GM19452 (cell line): ENCODE data around the gene SHB.

ENCODE experiments used
- ATAC-seq: cut with Tn5 transposase; IDR thresholded peaks from one replicate; pipeline ENCODE4 v1.9.1; 2021; ENCODE audit not compliant: unreplicated experiment

The SHB gene, protein sequence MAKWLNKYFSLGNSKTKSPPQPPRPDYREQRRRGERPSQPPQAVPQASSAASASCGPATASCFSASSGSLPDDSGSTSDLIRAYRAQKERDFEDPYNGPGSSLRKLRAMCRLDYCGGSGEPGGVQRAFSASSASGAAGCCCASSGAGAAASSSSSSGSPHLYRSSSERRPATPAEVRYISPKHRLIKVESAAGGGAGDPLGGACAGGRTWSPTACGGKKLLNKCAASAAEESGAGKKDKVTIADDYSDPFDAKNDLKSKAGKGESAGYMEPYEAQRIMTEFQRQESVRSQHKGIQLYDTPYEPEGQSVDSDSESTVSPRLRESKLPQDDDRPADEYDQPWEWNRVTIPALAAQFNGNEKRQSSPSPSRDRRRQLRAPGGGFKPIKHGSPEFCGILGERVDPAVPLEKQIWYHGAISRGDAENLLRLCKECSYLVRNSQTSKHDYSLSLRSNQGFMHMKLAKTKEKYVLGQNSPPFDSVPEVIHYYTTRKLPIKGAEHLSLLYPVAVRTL

DNA sequence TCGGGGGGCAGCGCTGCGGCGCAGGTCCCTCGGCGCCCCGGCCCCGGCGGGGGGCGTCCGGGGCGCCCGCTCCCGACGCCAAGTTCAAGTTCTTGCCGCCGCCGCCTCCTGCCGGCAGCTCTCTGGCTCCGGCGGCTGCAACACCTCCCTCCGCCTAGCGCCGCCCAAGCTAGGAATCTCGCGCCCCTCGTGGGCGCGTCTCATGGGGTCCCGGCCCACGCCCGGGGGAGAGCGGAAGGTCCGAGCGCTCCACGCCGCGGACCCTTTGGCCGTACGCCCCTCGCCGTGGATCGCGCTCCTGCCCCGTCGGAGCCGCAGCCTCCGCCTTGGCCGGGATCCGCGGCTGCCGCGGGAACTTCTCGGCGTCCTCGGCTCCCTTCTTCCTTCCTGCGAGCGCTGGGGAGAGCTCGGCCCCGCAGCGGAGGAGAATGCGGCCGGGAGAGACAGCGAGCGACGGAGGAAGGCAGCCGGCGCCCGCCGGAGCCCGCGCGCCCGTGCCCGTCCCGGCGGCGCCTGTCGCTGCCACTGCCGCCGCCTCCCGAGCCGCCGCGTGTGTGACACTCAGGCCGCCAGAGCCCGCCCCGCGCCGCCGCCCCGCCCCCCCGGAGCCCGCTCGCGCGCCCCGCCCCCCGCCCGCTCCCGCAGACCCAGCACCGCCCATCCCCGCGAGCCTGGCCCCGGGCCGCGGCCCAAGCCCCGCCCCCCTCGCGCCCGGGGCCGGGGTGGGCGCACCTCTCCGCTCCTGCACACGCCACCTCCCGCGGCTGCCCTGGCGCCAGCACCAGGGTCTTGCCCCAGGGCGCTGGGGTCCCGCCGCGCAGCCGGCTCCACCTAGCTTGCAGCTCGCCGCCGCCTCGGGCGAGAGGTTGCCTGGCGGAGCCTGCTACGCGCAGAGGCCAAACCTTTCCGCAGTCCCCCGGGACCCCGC is at the start of gene SHB:
Gene SHB, minus strand, starts transcription at position 527 of the 928 bp plus-strand sequence. CDS start 582 bp downstream, outside the sequence.
- ATAC-seq, result peak; percentile 48

DNA sequence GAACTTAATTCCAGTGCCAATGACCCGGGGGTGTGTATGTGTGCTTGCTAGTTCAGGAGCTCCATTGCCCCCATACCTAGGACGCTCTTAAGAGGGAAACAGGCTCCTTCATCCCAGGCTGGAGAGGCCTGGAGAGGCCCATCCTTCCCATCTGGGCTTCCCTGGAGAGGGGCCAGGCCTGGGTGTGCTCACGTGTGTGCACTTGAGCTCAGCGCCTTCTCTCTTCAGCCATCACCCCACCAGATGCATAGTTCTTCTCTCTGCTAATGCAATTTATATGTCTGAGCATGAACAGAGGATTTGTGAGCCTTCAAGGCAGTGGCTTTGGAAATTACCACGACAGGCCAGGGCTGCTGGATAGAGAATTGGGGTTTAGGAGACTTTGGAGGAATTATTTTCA is 48.6 kb upstream of the SHB start:
- ATAC-seq, result no peak

- no peak for ATAC-seq
Measured at GRCh38 chr9:38114905-38115304, 45.9 kb upstream of the SHB start.

- no peak for ATAC-seq
Measured at GRCh38 chr9:38112456-38112855, 43.4 kb upstream of the SHB start.

DNA sequence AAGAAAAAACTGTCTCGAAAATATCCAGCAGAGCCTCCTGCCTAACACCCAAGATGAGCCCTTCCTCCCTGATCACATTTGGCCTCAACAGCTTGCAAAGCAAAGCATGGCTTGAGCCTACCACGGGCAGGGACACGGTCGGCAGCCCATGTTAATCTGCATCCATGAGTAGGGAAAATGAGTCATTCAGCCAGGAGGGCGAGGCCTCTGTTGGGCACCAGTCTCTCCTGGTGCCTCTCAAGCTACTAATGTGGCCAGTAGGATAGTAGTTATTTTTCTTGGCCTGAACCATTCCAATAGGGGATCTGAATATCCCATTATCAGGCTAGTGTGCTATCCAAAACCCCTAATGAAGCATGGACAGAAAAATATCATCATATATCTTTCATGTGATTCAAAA is 43.0 kb upstream of the SHB start:
- no peak for ATAC-seq

- no peak for ATAC-seq
Measured at GRCh38 chr9:38110476-38110875, 41.4 kb upstream of the SHB start.

- ATAC-seq, result no peak
Measured at GRCh38 chr9:38109601-38110000, 40.6 kb upstream of the SHB start.

DNA sequence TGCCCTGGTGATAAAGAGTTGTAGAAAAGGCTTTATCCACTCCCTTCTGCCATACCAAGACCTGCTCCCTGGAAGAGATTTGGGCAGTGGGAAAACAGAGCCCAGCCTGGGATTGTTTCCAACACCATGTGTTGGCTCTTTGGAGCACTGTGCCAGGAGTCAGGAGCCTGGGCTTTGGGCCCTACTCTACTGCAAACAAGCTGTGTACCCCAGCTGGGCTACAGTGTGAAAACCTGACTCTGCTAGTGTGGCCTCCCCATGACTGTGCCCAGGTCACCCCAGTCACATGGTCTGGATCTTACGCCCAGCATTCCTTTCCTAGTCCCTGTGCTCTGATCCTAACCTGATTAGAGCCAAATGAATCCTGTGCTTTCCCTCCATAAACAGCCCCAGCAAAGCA is 39.3 kb upstream of the SHB start:
- no peak for ATAC-seq

DNA sequence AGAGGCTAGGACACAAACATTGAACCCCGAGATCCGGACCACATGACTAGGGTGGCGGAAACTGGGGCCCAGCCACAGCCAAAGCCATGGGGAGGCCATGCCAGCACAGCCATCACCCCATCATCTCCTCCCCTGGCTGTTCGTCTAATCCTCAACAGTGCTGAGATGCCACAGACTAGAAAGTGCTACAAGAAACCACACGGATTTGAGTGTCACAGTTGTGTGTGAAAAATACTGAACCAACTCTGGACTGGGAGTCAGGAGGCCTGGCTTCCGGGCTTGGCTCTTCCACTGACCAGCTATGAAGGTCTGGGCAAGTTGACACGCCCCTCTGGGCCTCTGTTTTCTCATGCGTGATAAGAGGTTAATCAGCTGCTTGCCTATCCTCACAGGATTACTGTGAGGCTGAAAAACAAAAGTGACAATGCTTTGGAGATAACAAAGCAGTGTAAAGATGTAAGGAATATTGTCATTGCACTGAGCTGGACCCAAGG is 38.8 kb upstream of the SHB start:
- no peak for ATAC-seq

DNA sequence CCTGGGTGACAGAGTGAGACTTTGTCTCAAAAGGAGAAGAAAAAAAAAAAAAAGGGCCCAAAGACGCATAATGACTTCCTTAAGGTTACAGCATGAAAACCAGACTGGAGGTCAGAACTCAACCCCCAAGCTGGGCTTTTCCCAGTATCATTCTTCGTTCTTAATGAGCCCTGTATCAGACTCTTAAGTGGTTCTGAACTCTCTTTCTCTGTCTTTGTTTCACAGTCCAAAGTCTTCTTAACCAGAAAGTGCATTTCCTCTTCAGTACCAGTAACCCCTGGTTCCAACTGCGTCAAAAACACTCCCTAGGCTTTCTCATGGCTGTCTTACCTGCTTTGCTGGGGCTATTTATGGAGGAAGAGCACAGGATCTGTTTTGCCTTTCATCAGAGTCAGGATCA is 38.4 kb upstream of the SHB start:
- no peak for ATAC-seq

DNA sequence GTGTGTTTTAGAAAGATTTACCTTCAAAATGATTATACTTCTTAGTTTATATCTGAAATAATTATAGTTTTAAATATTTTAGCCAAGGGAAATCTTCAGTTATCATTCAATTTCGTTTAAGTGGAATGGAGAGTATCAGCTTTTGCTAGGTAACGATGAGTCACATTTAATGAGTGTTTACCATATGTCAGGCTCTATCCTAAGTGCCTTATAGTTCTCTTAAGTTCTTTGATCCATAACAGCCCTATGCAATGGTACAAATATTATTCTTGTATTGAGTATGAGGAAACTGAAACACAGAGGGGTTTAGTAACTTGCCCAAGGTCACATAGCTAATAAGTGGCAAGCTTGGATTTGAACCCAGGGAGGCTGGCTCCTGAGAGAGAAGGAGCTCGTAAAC is 37.5 kb upstream of the SHB start:
- no peak for ATAC-seq

- no peak for ATAC-seq
Measured at GRCh38 chr9:38103340-38103739, 34.3 kb upstream of the SHB start.

GRCh38 chr9:38101423-38101822 is 32.4 kb upstream of the SHB start:
- ATAC-seq, result no peak

- ATAC-seq, result no peak
Measured at GRCh38 chr9:38096238-38096805, 27.3 kb upstream of the SHB start.

GRCh38 chr9:38094165-38094564 is 25.1 kb upstream of the SHB start:
- no peak for ATAC-seq

DNA sequence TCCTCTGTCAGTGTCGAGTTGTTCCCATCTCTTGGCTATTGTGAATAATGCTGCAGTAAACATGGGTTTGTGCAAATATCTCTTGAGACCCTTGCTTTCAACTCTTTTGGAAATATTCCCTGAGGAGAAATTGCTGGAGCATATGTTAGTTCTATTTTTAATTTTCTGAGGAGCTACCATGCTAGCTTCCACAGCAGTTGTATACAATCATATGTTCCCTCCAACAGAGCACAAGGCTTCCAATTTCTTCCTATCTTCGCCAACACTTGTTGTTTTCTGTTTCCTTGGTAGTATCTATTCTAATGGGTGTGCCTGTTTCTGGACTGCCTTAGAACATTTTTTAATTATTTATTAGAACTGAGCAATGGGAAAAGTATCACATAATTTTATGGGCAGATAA is 23.6 kb upstream of the SHB start:
- ATAC-seq, result no peak

- no peak for ATAC-seq
Measured at GRCh38 chr9:38092200-38092524, 23.1 kb upstream of the SHB start.

- peak; percentile 63 for ATAC-seq
Measured at GRCh38 chr9:38091310-38092199, 22.5 kb upstream of the SHB start.

- ATAC-seq, result no peak
Measured at GRCh38 chr9:38090170-38090569, 21.1 kb upstream of the SHB start.

DNA sequence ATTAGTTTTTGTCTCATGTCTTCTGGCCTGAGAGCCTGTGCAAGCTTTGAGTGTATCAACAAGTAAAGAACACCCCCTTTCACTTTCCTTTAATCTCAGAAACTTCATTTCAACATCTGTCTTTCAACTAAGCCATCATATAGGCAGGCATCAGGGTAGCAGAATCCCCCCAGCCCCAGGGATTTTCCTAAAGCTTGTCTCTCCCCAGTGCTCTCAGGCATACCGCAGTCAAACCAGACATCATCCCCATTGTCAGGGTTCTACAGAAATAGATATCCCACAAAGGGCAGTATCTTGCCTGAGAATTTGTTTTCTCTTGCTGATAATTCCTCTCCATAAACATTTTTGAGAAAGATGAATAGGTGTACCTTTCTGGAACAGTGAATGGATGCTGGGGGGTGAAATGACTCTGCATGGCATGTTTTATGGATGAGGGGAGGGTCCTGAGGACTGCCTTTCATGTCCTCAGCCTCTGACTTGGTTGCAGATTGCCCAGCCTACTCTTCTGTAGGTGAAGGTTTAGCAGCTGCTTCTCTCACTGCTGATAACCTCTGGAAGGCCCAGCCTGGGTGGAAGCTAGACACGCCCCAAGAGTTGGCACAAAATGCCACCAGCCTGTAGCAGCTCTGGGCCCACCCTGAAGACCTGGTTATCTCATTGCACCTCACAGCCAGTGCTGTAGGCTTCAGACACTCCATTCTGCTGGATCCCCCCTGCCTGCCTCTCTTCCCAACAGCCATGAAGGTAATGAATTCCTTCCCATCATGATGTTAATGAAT is 20.5 kb upstream of the SHB start:
- no peak for ATAC-seq
